Lower leg skin (tissue), 4 donors: ENCODE data around the gene MSH6. TPM values are rescaled to one million over a fixed set of nuclear protein-coding genes. Genes with fewer than 3 reads are reported as not detected.
"Not testable (repeated sequence)": the region's sequence is repeated elsewhere in the genome, so short reads cannot be mapped to it uniquely, and the experiment has no call there.

Source experiments
- DNase-seq, 2 donors: peaks; one replicate each; pipeline ENCODE4 v3.0.0-alpha.2; 2019; ENCODE audit warnings: low spot score in 2 of 2
- H3K4me3 ChIP-seq: fragments of 200-600 bp; sonication (generic); 2 replicates; pipeline ENCODE4 v1.5.1; 2017; ENCODE audit warnings: mild to moderate bottlenecking, low read depth; ENCODE audit not compliant: poor library complexity, severe bottlenecking
- CTCF ChIP-seq, 3 donors: fragments of 450-650 bp; IDR thresholded peaks; one replicate each; pipeline ENCODE4 v1.5.1; 2016; ENCODE audit warnings: antibody characterized with exemption in 3 of 3, mild to moderate bottlenecking in 3 of 3, moderate library complexity in 2 of 3
- POLR2A ChIP-seq, 2 donors: fragments of 450-650 bp; IDR thresholded peaks; one replicate each; pipeline ENCODE4 v1.6.1; 2016 to 2017; ENCODE audit warnings: antibody characterized with exemption in 2 of 2, mild to moderate bottlenecking in 1 of 2, moderate library complexity in 1 of 2
- WGBS, 2 donors: methylation state at CpG; one replicate each; pipeline ENCODE4 v1.1.5; 2018; 5-methylcytosine and 5-hydroxymethylcytosine counted together
- intact Hi-C: fragments of 100-400 bp; cut with DNase I; formaldehyde crosslinking; loops from one replicate; pipeline ENCODE4 v1.15.0; 2023; ENCODE audit warnings: low total_unique reads
- total RNA-seq, 4 donors: library from RNA; depleted of rRNA; stranded (reverse); fragments of >200 nt; gene quantifications; one replicate each; pipeline ENCODE4 v1.1.0, GENCODE V29; 2016

The MSH6 gene
- total RNA-seq, 4 donors from 2014 or later = 22.6 to 40.9 (median 34.7) TPM

GRCh38 chr2:47849368-47849767 is 66.4 kb downstream of the MSH6 start:
- intact Hi-C loops = no loop called here
- no peak for TF ChIP-seq POLR2A (IDR thresholded peaks at IDR 0.05)

GRCh38 chr2:47850198-47850597 is 67.3 kb downstream of the MSH6 start:
- TF ChIP-seq CTCF (IDR thresholded peaks at IDR 0.05) = no peak
- TF ChIP-seq POLR2A (IDR thresholded peaks at IDR 0.05) = no peak
- intact Hi-C loops = no loop called here
- H3K4me3 ChIP-seq = no peak overlapping the region
- no peak for DNase-seq
- 76 to 83% methylated on average over 1 of the region's 1 CpG for WGBS, 2 donors

More at GRCh38 chr2:47849368-47849767, 66.4 kb downstream of the MSH6 start:
- DNase-seq = no peak
- WGBS, 2 donors = 75 to 81% methylated on average over 2 of the region's 2 CpGs
- H3K4me3 ChIP-seq = no peak overlapping the region

GRCh38 chr2:47853067-47853777 is 70.3 kb downstream of the MSH6 start:
- intact Hi-C loops, H3K4me3 ChIP-seq, DNase-seq: not testable (repeated sequence)
- 85% methylated on average over 8 of the region's 8 CpGs for WGBS, 2 donors

Other genes with a start within 250 kb of the MSH6 start
- gene KCNK12, start 212.2 kb upstream of the MSH6 start, total RNA-seq = under 1 TPM in 3 of 4 donors, not detected in 1; 0.19 to 0.32 (median 0.20) TPM
- 10 to 100 TPM; 32.7 to 43.1 (median 39.3) TPM for gene FBXO11, start 123.4 kb downstream of the MSH6 start, total RNA-seq